ENCODE data around the gene IGSF6.

Gene IGSF6

GRCh38 chr16:21593530-21594289 lies 58.7 kb downstream of the IGSF6 start:
- Histone ChIP-seq H3K4me3 (ENCODE audit: insufficient read depth, low read depth, low read length, poor library complexity, severe bottlenecking) (no peak overlapping the region), H3K27ac (ENCODE audit: insufficient read depth, low read length, poor library complexity, severe bottlenecking) (no peak overlapping the region), H3K4me1 (ENCODE audit: control insufficient read depth, insufficient read depth, low read length, poor library complexity, severe bottlenecking) (peaks cover 6% of the 10 kb centered on the region), H3K27me3 (replicated peaks; ENCODE audit: control insufficient read depth, insufficient read depth, low read length, poor library complexity, severe bottlenecking) (no peaks in the 10 kb centered on the region), H3K36me3 (ENCODE audit: control insufficient read depth, insufficient read depth, low read length) (no peaks in the 10 kb centered on the region), H3K9me3 (ENCODE audit: control insufficient read depth, low read length) (no peaks in the 10 kb centered on the region)
- DNase-seq = no peak

- DNase-seq = no peak
- H3K36me3 ChIP-seq (ENCODE audit: control insufficient read depth, insufficient read depth, low read length) = no peaks in the 10 kb centered on the region
- no peaks in the 10 kb centered on the region for H3K9me3 ChIP-seq (ENCODE audit: control insufficient read depth, low read length)
- no peak overlapping the region for H3K27ac ChIP-seq (ENCODE audit: insufficient read depth, low read length, poor library complexity, severe bottlenecking)
- H3K4me3 ChIP-seq (ENCODE audit: insufficient read depth, low read depth, low read length, poor library complexity, severe bottlenecking) = no peak overlapping the region
- H3K4me1 ChIP-seq (ENCODE audit: control insufficient read depth, insufficient read depth, low read length, poor library complexity, severe bottlenecking) = no peaks in the 10 kb centered on the region
- no peaks in the 10 kb centered on the region for H3K27me3 ChIP-seq (replicated peaks; ENCODE audit: control insufficient read depth, insufficient read depth, low read length, poor library complexity, severe bottlenecking)
These were observed 60.2 kb downstream of the IGSF6 start for GRCh38 chr16:21592191-21592590.

GRCh38 chr16:21590796-21591195 lies 61.6 kb downstream of the IGSF6 start:
- H3K4me3 ChIP-seq (ENCODE audit: insufficient read depth, low read depth, low read length, poor library complexity, severe bottlenecking) = no peak overlapping the region
- no peaks in the 10 kb centered on the region for H3K9me3 ChIP-seq (ENCODE audit: control insufficient read depth, low read length)
- no peaks in the 10 kb centered on the region for H3K27me3 ChIP-seq (replicated peaks; ENCODE audit: control insufficient read depth, insufficient read depth, low read length, poor library complexity, severe bottlenecking)
- no peaks in the 10 kb centered on the region for H3K36me3 ChIP-seq (ENCODE audit: control insufficient read depth, insufficient read depth, low read length)
- no peak for DNase-seq
- no peaks in the 10 kb centered on the region for H3K4me1 ChIP-seq (ENCODE audit: control insufficient read depth, insufficient read depth, low read length, poor library complexity, severe bottlenecking)
- no peak overlapping the region for H3K27ac ChIP-seq (ENCODE audit: insufficient read depth, low read length, poor library complexity, severe bottlenecking)

GRCh38 chr16:21590287-21590686 lies 62.1 kb downstream of the IGSF6 start:
- Histone ChIP-seq H3K9me3 (ENCODE audit: control insufficient read depth, low read length) (no peaks in the 10 kb centered on the region), H3K36me3 (ENCODE audit: control insufficient read depth, insufficient read depth, low read length) (no peaks in the 10 kb centered on the region), H3K27ac (ENCODE audit: insufficient read depth, low read length, poor library complexity, severe bottlenecking) (no peak overlapping the region), H3K4me1 (ENCODE audit: control insufficient read depth, insufficient read depth, low read length, poor library complexity, severe bottlenecking) (no peaks in the 10 kb centered on the region), H3K27me3 (replicated peaks; ENCODE audit: control insufficient read depth, insufficient read depth, low read length, poor library complexity, severe bottlenecking) (no peaks in the 10 kb centered on the region), H3K4me3 (ENCODE audit: insufficient read depth, low read depth, low read length, poor library complexity, severe bottlenecking) (no peak overlapping the region)
- no peak for DNase-seq

GRCh38 chr16:21589551-21589950 lies 62.9 kb downstream of the IGSF6 start:
- H3K27ac ChIP-seq (ENCODE audit: insufficient read depth, low read length, poor library complexity, severe bottlenecking) = no peak overlapping the region
- no peaks in the 10 kb centered on the region for H3K27me3 ChIP-seq (replicated peaks; ENCODE audit: control insufficient read depth, insufficient read depth, low read length, poor library complexity, severe bottlenecking)
- H3K36me3 ChIP-seq (ENCODE audit: control insufficient read depth, insufficient read depth, low read length) = no peaks in the 10 kb centered on the region
- H3K9me3 ChIP-seq (ENCODE audit: control insufficient read depth, low read length) = no peaks in the 10 kb centered on the region
- H3K4me3 ChIP-seq (ENCODE audit: insufficient read depth, low read depth, low read length, poor library complexity, severe bottlenecking) = no peak overlapping the region
- no peak for DNase-seq
- H3K4me1 ChIP-seq (ENCODE audit: control insufficient read depth, insufficient read depth, low read length, poor library complexity, severe bottlenecking) = no peaks in the 10 kb centered on the region

Measured in effector memory CD4-positive, alpha-beta T cell (primary cell).